Neutrophil (primary cell): ENCODE results near the gene RASA2.

Experiments used
- H3K27ac ChIP-seq: fragments of 200-600 bp; sonication (generic); 2 replicates; pipeline ENCODE4 v1.5.1; 2016; ENCODE audit warnings: mild to moderate bottlenecking, moderate library complexity
- H3K27me3 ChIP-seq: fragments of 200-600 bp; sonication (generic); 2 replicates; pipeline ENCODE4 v1.6.0; 2016; ENCODE audit warnings: mild to moderate bottlenecking
- H3K36me3 ChIP-seq: fragments of 200-600 bp; sonication (generic); 2 replicates; pipeline ENCODE4 v1.5.1; 2017
- H3K4me1 ChIP-seq, 2 experiments: fragments of 200-600 bp in 1 of 2; sonication (generic) in 1 of 2; 1 replicate in 1 of 2; 2 replicates in 1 of 2; pipeline versions ENCODE4 v1.5.1 to v1.6.1; 2013 to 2016; ENCODE audit warnings: low read depth in 1 of 2, low read length in 1 of 2, mild to moderate bottlenecking in 1 of 2, moderate library complexity in 1 of 2; ENCODE audit not compliant: control insufficient read depth in 1 of 2, insufficient read depth in 1 of 2
- H3K4me3 ChIP-seq, 2 experiments: fragments of 200-600 bp in 1 of 2; sonication (generic) in 1 of 2; 1 replicate in 1 of 2; 2 replicates in 1 of 2; pipeline ENCODE4 v1.5.1; 2013 to 2016; ENCODE audit warnings: low read depth in 1 of 2, low read length in 1 of 2, mild to moderate bottlenecking in 1 of 2, moderate library complexity in 1 of 2
- H3K9me3 ChIP-seq: fragments of 200-600 bp; sonication (generic); 2 replicates; pipeline ENCODE4 v1.5.1; 2016
- CTCF ChIP-seq: fragments of 200-600 bp; sonication (generic); IDR thresholded peaks from 2 replicates; pipeline ENCODE4 v1.5.1; 2016; ENCODE audit warnings: antibody characterized with exemption

The RASA2 gene

GRCh38 chr3:141466633-141467169 lies 20.1 kb upstream of the RASA2 start:
- TF ChIP-seq CTCF: no peak
- Histone ChIP-seq H3K27me3 (no peaks in the 10 kb centered on the region), H3K27ac (no peak overlapping the region), H3K9me3 (peaks cover 8% of the 10 kb centered on the region), H3K4me1 (no peaks in the 10 kb centered on the region), H3K36me3 (no peaks in the 10 kb centered on the region), H3K4me3 (no peak overlapping the region)

GRCh38 chr3:141469720-141470119 lies 17.1 kb upstream of the RASA2 start:
- Histone ChIP-seq H3K9me3 (no peaks in the 10 kb centered on the region), H3K27me3 (no peaks in the 10 kb centered on the region), H3K4me3 (no peak overlapping the region), H3K4me1 (peaks cover 7 to 8% of the 10 kb centered on the region in 2 experiments), H3K27ac (no peak overlapping the region), H3K36me3 (no peaks in the 10 kb centered on the region)
- no peak for TF ChIP-seq CTCF

GRCh38 chr3:141471160-141471559 lies 15.7 kb upstream of the RASA2 start:
- Histone ChIP-seq H3K4me1 (peaks cover 21 to 23% of the 10 kb centered on the region in 2 experiments), H3K27me3 (no peaks in the 10 kb centered on the region), H3K9me3 (no peaks in the 10 kb centered on the region), H3K36me3 (no peaks in the 10 kb centered on the region), H3K4me3 (no peak overlapping the region), H3K27ac (no peak overlapping the region)
- TF ChIP-seq CTCF: no peak

GRCh38 chr3:141476033-141476432 lies 10.8 kb upstream of the RASA2 start:
- no peaks in the 10 kb centered on the region for H3K9me3 ChIP-seq

GRCh38 chr3:141477224-141477623 lies 9.6 kb upstream of the RASA2 start:
- peak overlapping the region; percentile 12 for H3K27ac ChIP-seq
- H3K27me3 ChIP-seq: no peaks in the 10 kb centered on the region
- H3K9me3 ChIP-seq: no peaks in the 10 kb centered on the region
- peaks cover 26 to 36% of the 10 kb centered on the region in 2 experiments for H3K4me1 ChIP-seq
- no peak overlapping the region for H3K4me3 ChIP-seq
- H3K36me3 ChIP-seq: no peaks in the 10 kb centered on the region
- no peak for TF ChIP-seq CTCF

More at GRCh38 chr3:141476033-141476432, 10.8 kb upstream of the RASA2 start:
- Histone ChIP-seq H3K4me3 (no peak overlapping the region), H3K36me3 (no peaks in the 10 kb centered on the region), H3K27ac (peak overlapping the region; percentile 62), H3K4me1 (peaks cover 25 to 32% of the 10 kb centered on the region in 2 experiments), H3K27me3 (no peaks in the 10 kb centered on the region)
- no peak for TF ChIP-seq CTCF
